ENCODE measurements around the gene TMEM94.
"Not testable (repeated sequence)": the region's sequence is repeated elsewhere in the genome, so short reads cannot be mapped to it uniquely, and the experiment has no call there.

Gene TMEM94

GRCh38 chr17:75460295-75460694 is 3.9 kb downstream of the TMEM94 start:
- TF ChIP-seq ZNF274 (IDR thresholded peaks at IDR 0.05; ENCODE audit: low read depth, low read length) = no peak
- no peak overlapping the region for H3K4me3 ChIP-seq (ENCODE audit: low read length)

- no peak for TF ChIP-seq ZNF274 (IDR thresholded peaks at IDR 0.05; ENCODE audit: low read depth, low read length)
- no peak overlapping the region for H3K4me3 ChIP-seq (ENCODE audit: low read length)
Observed at GRCh38 chr17:75463603-75464002, 7.2 kb downstream of the TMEM94 start.

- H3K4me3 ChIP-seq (ENCODE audit: low read length) = no peak overlapping the region
- TF ChIP-seq ZNF274 (IDR thresholded peaks at IDR 0.05; ENCODE audit: low read depth, low read length) = no peak
Observed at GRCh38 chr17:75465039-75465438, 8.6 kb downstream of the TMEM94 start.

- no peak overlapping the region for H3K4me3 ChIP-seq (ENCODE audit: low read length)
- no peak for TF ChIP-seq ZNF274 (IDR thresholded peaks at IDR 0.05; ENCODE audit: low read depth, low read length)
Observed at GRCh38 chr17:75468291-75468754, 11.9 kb downstream of the TMEM94 start.

GRCh38 chr17:75468779-75469373 is 12.4 kb downstream of the TMEM94 start:
- no peak for TF ChIP-seq ZNF274 (IDR thresholded peaks at IDR 0.05; ENCODE audit: low read depth, low read length)

GRCh38 chr17:75471207-75471606 is 14.8 kb downstream of the TMEM94 start:
- no peak for TF ChIP-seq ZNF274 (IDR thresholded peaks at IDR 0.05; ENCODE audit: low read depth, low read length)
- H3K4me3 ChIP-seq (ENCODE audit: low read length) = no peak overlapping the region

More at GRCh38 chr17:75468779-75469373, 12.4 kb downstream of the TMEM94 start:
- H3K4me3 ChIP-seq (ENCODE audit: low read length) = no peak overlapping the region

GRCh38 chr17:75472119-75472518 is 15.7 kb downstream of the TMEM94 start:
- H3K4me3 ChIP-seq (ENCODE audit: low read length) = no peak overlapping the region
- no peak for TF ChIP-seq ZNF274 (IDR thresholded peaks at IDR 0.05; ENCODE audit: low read depth, low read length)

- no peak for TF ChIP-seq ZNF274 (IDR thresholded peaks at IDR 0.05; ENCODE audit: low read depth, low read length)
- H3K4me3 ChIP-seq (ENCODE audit: low read length) = no peak overlapping the region
Observed at GRCh38 chr17:75473246-75473645, 16.8 kb downstream of the TMEM94 start.

- no peak for TF ChIP-seq ZNF274 (IDR thresholded peaks at IDR 0.05; ENCODE audit: low read depth, low read length)
- H3K4me3 ChIP-seq (ENCODE audit: low read length) = no peak overlapping the region
Observed at GRCh38 chr17:75474736-75475135, 18.3 kb downstream of the TMEM94 start.

- no peak overlapping the region for H3K4me3 ChIP-seq (ENCODE audit: low read length)
- no peak for TF ChIP-seq ZNF274 (IDR thresholded peaks at IDR 0.05; ENCODE audit: low read depth, low read length)
Observed at GRCh38 chr17:75475144-75475835, 18.9 kb downstream of the TMEM94 start.

- TF ChIP-seq ZNF274 (IDR thresholded peaks at IDR 0.05; ENCODE audit: low read depth, low read length) = no peak
Observed at GRCh38 chr17:75475851-75476250, 19.4 kb downstream of the TMEM94 start.

GRCh38 chr17:75476271-75476671 is 19.8 kb downstream of the TMEM94 start:
- no peak for TF ChIP-seq ZNF274 (IDR thresholded peaks at IDR 0.05; ENCODE audit: low read depth, low read length)

More at GRCh38 chr17:75475851-75476250, 19.4 kb downstream of the TMEM94 start:
- no peak overlapping the region for H3K4me3 ChIP-seq (ENCODE audit: low read length)

GRCh38 chr17:75476752-75477489 is 20.5 kb downstream of the TMEM94 start:
- H3K4me3 ChIP-seq (ENCODE audit: low read length) = no peak overlapping the region
- TF ChIP-seq ZNF274 (IDR thresholded peaks at IDR 0.05; ENCODE audit: low read depth, low read length) = no peak

More at GRCh38 chr17:75476271-75476671, 19.8 kb downstream of the TMEM94 start:
- no peak overlapping the region for H3K4me3 ChIP-seq (ENCODE audit: low read length)

GRCh38 chr17:75477490-75477862 is 21.0 kb downstream of the TMEM94 start:
- not testable (repeated sequence) for H3K4me3 ChIP-seq (ENCODE audit: low read length)

- no peak overlapping the region for H3K4me3 ChIP-seq (ENCODE audit: low read length)
- TF ChIP-seq ZNF274 (IDR thresholded peaks at IDR 0.05; ENCODE audit: low read depth, low read length) = no peak
Observed at GRCh38 chr17:75478508-75478907, 22.1 kb downstream of the TMEM94 start.

Measured in GM08714 (cell line).